H1 (cell line): ENCODE measurements around the gene RPGR. TPM values are rescaled to one million over a fixed set of nuclear protein-coding genes. Genes with fewer than 3 reads are reported as not detected.

ENCODE experiments used
- CTCF ChIA-PET: fragments of 300-600 bp; sonication (Branson Sonifier 250); formaldehyde crosslinking; loops from one replicate; lab custom pipeline; 2021; ENCODE audit not compliant: partially characterized antibody; lab: Charles Lee
- POLR2A ChIA-PET: fragments of 300-600 bp; sonication (Branson Sonifier 250); formaldehyde crosslinking; loops from one replicate; lab custom pipeline; 2021; ENCODE audit warnings: inconsistent platforms; ENCODE audit not compliant: partially characterized antibody; lab: Charles Lee
- DNase-seq, 2 experiments: peaks; one replicate each; pipeline versions ENCODE4 v3.0.0 to v3.0.0-alpha.2; 2010 to 2022; ENCODE audit warnings: low spot score in 2 of 2, low read depth in 1 of 2, mixed read lengths in 1 of 2
- FAIRE-seq: peaks from 2 replicates; lab custom pipeline; 2011; peaks lifted over from hg19 to GRCh38; lab: Jason Lieb, UNC
- H2AFZ ChIP-seq: 2 replicates; pipeline ENCODE4 v1.8.1; 2012; ENCODE audit warnings: low read length, inconsistent platforms
- H2AK5ac ChIP-seq: 2 replicates; pipeline ENCODE4 v1.6.1; 2013; ENCODE audit warnings: low read depth, low read length
- H2BK120ac ChIP-seq: replicated peaks from 2 replicates; pipeline ENCODE3; 2013; ENCODE audit warnings: low read depth, low read length, inconsistent platforms
- H2BK12ac ChIP-seq: 2 replicates; pipeline ENCODE4 v1.6.1; 2013; ENCODE audit warnings: low read depth, low read length
- H2BK15ac ChIP-seq: 2 replicates; pipeline ENCODE4 v1.6.1; 2013; ENCODE audit warnings: low read length
- H2BK20ac ChIP-seq: 2 replicates; pipeline ENCODE4 v1.6.1; 2013; ENCODE audit warnings: low read length
- H2BK5ac ChIP-seq: 2 replicates; pipeline ENCODE4 v1.6.1; 2013; ENCODE audit warnings: low read depth, low read length
- H3K14ac ChIP-seq: 2 replicates; pipeline ENCODE4 v1.6.1; 2013; ENCODE audit warnings: inconsistent platforms; ENCODE audit not compliant: insufficient read length
- H3K18ac ChIP-seq: 2 replicates; pipeline ENCODE4 v1.6.1; 2013; ENCODE audit warnings: low read length; ENCODE audit errors: extremely low read depth
- H3K23ac ChIP-seq: 2 replicates; pipeline ENCODE4 v1.6.1; 2013; ENCODE audit warnings: inconsistent platforms; ENCODE audit not compliant: insufficient read length
- H3K23me2 ChIP-seq: 2 replicates; pipeline ENCODE4 v1.6.1; 2013; ENCODE audit warnings: low read depth, low read length
- H3K27ac ChIP-seq: 2 replicates; pipeline ENCODE4 v1.6.1; 2011; ENCODE audit warnings: low read depth, low read length, inconsistent platforms
- H3K27me3 ChIP-seq, 4 experiments: replicated peaks in 1 of 4; 1 replicate in 1 of 4; 2 replicates in 3 of 4; pipeline versions ENCODE4 v1.6.1 to v1.8.1; 2011 to 2013; ENCODE audit warnings: low read length in 3 of 4, mild to moderate bottlenecking in 3 of 4, inconsistent platforms in 2 of 4, mixed read lengths in 2 of 4, moderate library complexity in 1 of 4; ENCODE audit not compliant: control insufficient read depth in 3 of 4, insufficient read depth in 3 of 4; ENCODE audit errors: extremely low read depth in 1 of 4
- H3K36me3 ChIP-seq, 4 experiments: 2 replicates each; pipeline versions ENCODE4 v1.6.1 to v1.8.1; 2011 to 2013; ENCODE audit warnings: mild to moderate bottlenecking in 4 of 4, low read length in 3 of 4, moderate library complexity in 2 of 4, control low read depth in 1 of 4, inconsistent platforms in 1 of 4; ENCODE audit not compliant: insufficient read depth in 4 of 4, control insufficient read depth in 2 of 4
- H3K4ac ChIP-seq: replicated peaks from 2 replicates; pipeline ENCODE3; 2013; ENCODE audit warnings: low read length, low read depth, mixed read lengths, inconsistent platforms; ENCODE audit not compliant: insufficient read length
- H3K4me1 ChIP-seq, 4 experiments: replicated peaks in 1 of 4; 1 replicate in 1 of 4; 2 replicates in 3 of 4; pipeline versions ENCODE4 v1.6.1 to v1.8.1; 2011 to 2013; ENCODE audit warnings: low read length in 3 of 4, inconsistent platforms in 2 of 4, mixed read lengths in 1 of 4; ENCODE audit not compliant: insufficient read depth in 4 of 4, control insufficient read depth in 3 of 4
- H3K4me2 ChIP-seq, 2 experiments: 2 replicates each; pipeline versions ENCODE4 v1.6.1 to v1.8.1; 2011 to 2013; ENCODE audit warnings: low read depth in 2 of 2, low read length in 2 of 2, control low read depth in 1 of 2, inconsistent platforms in 1 of 2, mild to moderate bottlenecking in 1 of 2; ENCODE audit not compliant: insufficient read depth in 1 of 2
- H3K4me3 ChIP-seq, 4 experiments: fragments of 200-600, 300-600 bp in 1 of 4; sonication (generic), shearing (Covaris generic), sonication (Bioruptor Twin) in 1 of 4; 2 replicates each; pipeline versions ENCODE4 v1.5.1 to v1.8.1; 2011 to 2016; ENCODE audit warnings: low read length in 4 of 4, low read depth in 3 of 4, control low read depth in 2 of 4, inconsistent platforms in 2 of 4, mild to moderate bottlenecking in 2 of 4, mixed read lengths in 1 of 4, moderate library complexity in 1 of 4; ENCODE audit not compliant: insufficient read depth in 2 of 4; ENCODE audit errors: extremely low read depth in 1 of 4
- H3K56ac ChIP-seq: replicated peaks from 2 replicates; pipeline ENCODE3; 2013; ENCODE audit warnings: low read depth, mild to moderate bottlenecking, mixed read lengths, low read length, inconsistent platforms; ENCODE audit not compliant: insufficient read length
- H3K79me1 ChIP-seq: 2 replicates; pipeline ENCODE4 v1.6.1; 2013; ENCODE audit warnings: low read depth, low read length, control low read depth
- H3K79me2 ChIP-seq, 2 experiments: 2 replicates each; pipeline versions ENCODE4 v1.6.1 to v1.8.1; 2012 to 2013; ENCODE audit warnings: low read length in 2 of 2, mild to moderate bottlenecking in 2 of 2, inconsistent platforms in 1 of 2; ENCODE audit not compliant: insufficient read depth in 2 of 2, control insufficient read depth in 1 of 2
- H3K9ac ChIP-seq, 4 experiments: replicated peaks in 1 of 4; 1 replicate in 1 of 4; 2 replicates in 3 of 4; pipeline versions ENCODE4 v1.6.1 to v1.8.1; 2011 to 2013; ENCODE audit warnings: low read depth in 3 of 4, low read length in 3 of 4, control low read depth in 2 of 4, mild to moderate bottlenecking in 2 of 4, moderate library complexity in 2 of 4, inconsistent platforms in 1 of 4; ENCODE audit errors: extremely low read depth in 1 of 4
- H3K9me3 ChIP-seq, 2 experiments: 2 replicates each; pipeline versions ENCODE4 v1.6.1 to v1.8.1; 2012 to 2013; ENCODE audit warnings: mild to moderate bottlenecking in 2 of 2, moderate library complexity in 2 of 2, control low read depth in 1 of 2, inconsistent platforms in 1 of 2, low read depth in 1 of 2, low read length in 1 of 2, mixed read lengths in 1 of 2; ENCODE audit not compliant: insufficient read depth in 2 of 2
- H4K20me1 ChIP-seq, 2 experiments: replicated peaks in 1 of 2; 2 replicates each; pipeline versions ENCODE3 to v1.8.1; 2011 to 2013; ENCODE audit warnings: inconsistent platforms in 2 of 2, low read length in 2 of 2, mild to moderate bottlenecking in 1 of 2; ENCODE audit not compliant: insufficient read depth in 2 of 2, control insufficient read depth in 1 of 2
- H4K5ac ChIP-seq: 2 replicates; pipeline ENCODE4 v1.6.1; 2013; ENCODE audit warnings: low read length, low read depth, mixed read lengths, inconsistent platforms; ENCODE audit not compliant: insufficient read length
- H4K8ac ChIP-seq: 2 replicates; pipeline ENCODE4 v1.8.0; 2013; ENCODE audit warnings: mild to moderate bottlenecking, moderate library complexity, low read length, inconsistent platforms; ENCODE audit not compliant: insufficient read depth; ENCODE audit errors: extremely low read depth
- H4K91ac ChIP-seq: replicated peaks from 2 replicates; pipeline ENCODE3; 2013; ENCODE audit warnings: low read length, mixed read lengths, inconsistent platforms; ENCODE audit not compliant: insufficient read length
- CEBPB ChIP-seq: IDR thresholded peaks from 2 replicates; pipeline ENCODE4 v1.6.1; 2012; ENCODE audit warnings: low read depth, low read length
- GABPA ChIP-seq: IDR thresholded peaks from 2 replicates; pipeline ENCODE4 v1.6.1; 2011; ENCODE audit warnings: mild to moderate bottlenecking, low read length, moderate library complexity, borderline replicate concordance; ENCODE audit not compliant: insufficient read depth
- KDM1A ChIP-seq: fragments of 200-600, 300-600 bp; sonication (generic); IDR thresholded peaks from 2 replicates; pipeline ENCODE4 v1.7.1; 2016; ENCODE audit warnings: mild to moderate bottlenecking, low read length, borderline replicate concordance
- KDM5A ChIP-seq: fragments of 200-600 bp; IDR thresholded peaks from 2 replicates; pipeline ENCODE4 v1.7.1; 2012; ENCODE audit warnings: mild to moderate bottlenecking, low read length, inconsistent platforms, mixed read lengths
- SAP30 ChIP-seq: fragments of 300-600 bp; sonication (generic); IDR thresholded peaks from 2 replicates; pipeline ENCODE4 v1.7.1; 2012; ENCODE audit warnings: low read length, moderate library complexity, mild to moderate bottlenecking, inconsistent platforms; ENCODE audit not compliant: insufficient read depth, insufficient replicate concordance
- SP1 ChIP-seq: IDR thresholded peaks from 2 replicates; pipeline ENCODE4 v1.6.1; 2011; ENCODE audit warnings: low read depth, low read length
- polyA plus RNA-seq, 7 experiments: library from polyadenylated mRNA; depleted of rRNA in 3 of 7; stranded (reverse) in 5 of 7; unstranded in 2 of 7; fragments of >200 nt in 5 of 7; fragments of 200-250 nt in 2 of 7; gene quantifications; 1 replicate in 5 of 7; 2 replicates in 1 of 7; 4 replicates in 1 of 7; pipeline versions ENCODE4 v1.2.1 to v1.2.3, GENCODE V29; 2011 to 2013; ENCODE audit warnings: missing spikeins in 2 of 7, mixed read lengths in 2 of 7
- total RNA-seq: library from RNA; stranded (reverse); fragmentation: NEBNext Ultra II Directional; extraction: Animal tissue kit (Norgen Biotek cat#: 25700); gene quantifications from 2 replicates; pipeline ENCODE4 v1.2.1, GENCODE V29; 2021
- TF ChIP-seq, protein P1 (sequence below), 3 experiments: IDR thresholded peaks; 1 replicate in 2 of 3; 2 replicates in 1 of 3; pipeline versions ENCODE4 v1.5.1 to v1.6.1; 2011; ENCODE audit warnings: low read length in 3 of 3, mild to moderate bottlenecking in 3 of 3, inconsistent platforms in 2 of 3, low read depth in 1 of 3, moderate library complexity in 1 of 3; ENCODE audit not compliant: insufficient read depth in 1 of 3; ENCODE audit errors: control extremely low read depth in 1 of 3

Gene RPGR
- total and polyA plus RNA-seq, 2 of the 8 experiments (the other 6 are each of a cell fraction or from before 2014, with no cell fraction given) = 1.6 to 10.0 TPM

DNA sequence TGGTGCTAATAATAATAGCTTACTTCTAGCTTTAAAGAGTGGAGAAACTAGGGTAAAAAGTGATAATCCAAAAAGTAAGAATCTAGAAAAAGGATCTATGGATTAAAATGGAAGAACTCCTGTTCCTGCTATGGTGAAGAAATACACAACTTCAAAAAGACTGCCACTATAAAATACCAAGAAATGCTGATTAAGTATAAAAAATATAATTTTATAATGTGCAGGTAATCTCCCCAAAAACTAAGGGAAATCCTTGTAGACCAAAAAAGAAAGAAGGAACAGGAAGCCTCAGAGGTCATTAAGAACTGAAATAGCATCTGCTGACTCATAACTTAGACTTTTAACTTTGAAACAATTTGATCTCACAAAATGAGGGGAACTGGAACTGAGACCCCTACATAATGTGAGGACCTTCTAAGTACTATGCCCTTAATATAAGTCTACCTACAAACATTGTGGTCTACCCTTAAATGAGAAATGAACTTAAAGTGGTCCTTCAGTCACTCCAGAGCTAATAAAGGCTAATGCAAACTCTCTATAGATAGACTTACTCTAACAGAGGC is 56.1 kb downstream of the RPGR start:
- Histone ChIP-seq H2AK5ac (no peak overlapping the region), H3K79me2 (no peaks in the 10 kb centered on the region), H3K56ac (no peak overlapping the region), H3K9me3 (no peaks in the 10 kb centered on the region), H3K27me3 (no peaks in the 10 kb centered on the region), H3K4ac (no peak overlapping the region), H3K4me1 (no peaks in the 10 kb centered on the region), H2BK120ac (no peak overlapping the region), H2BK20ac (no peak overlapping the region), H3K14ac (no peak overlapping the region), H4K20me1 (no peaks in the 10 kb centered on the region), H3K4me2 (no peak overlapping the region), H4K91ac (no peak overlapping the region), H3K18ac (no peak overlapping the region), H2BK15ac (no peak overlapping the region), H4K5ac (no peak overlapping the region), H2BK12ac (no peak overlapping the region), H3K23me2 (no peaks in the 10 kb centered on the region), H2AFZ (no peak overlapping the region), H3K4me3 (no peak overlapping the region), H3K79me1 (no peaks in the 10 kb centered on the region), H2BK5ac (no peak overlapping the region), H3K27ac (no peak overlapping the region), H3K36me3 (no peaks in the 10 kb centered on the region), H3K23ac (no peak overlapping the region), H3K9ac (no peak overlapping the region), H4K8ac (no peak overlapping the region)
- CTCF ChIA-PET = interaction anchor here (1.7 kb wide), 1 partner anchor 11 kb away, joined by 8 read pairs; no protein-coding TSS in a partner anchor
- TF ChIP-seq SP1 (no peak), SAP30 (no peak), KDM5A (no peak), CEBPB (no peak), KDM1A (no peak), GABPA (no peak)
- TF ChIP-seq, protein P1, sequence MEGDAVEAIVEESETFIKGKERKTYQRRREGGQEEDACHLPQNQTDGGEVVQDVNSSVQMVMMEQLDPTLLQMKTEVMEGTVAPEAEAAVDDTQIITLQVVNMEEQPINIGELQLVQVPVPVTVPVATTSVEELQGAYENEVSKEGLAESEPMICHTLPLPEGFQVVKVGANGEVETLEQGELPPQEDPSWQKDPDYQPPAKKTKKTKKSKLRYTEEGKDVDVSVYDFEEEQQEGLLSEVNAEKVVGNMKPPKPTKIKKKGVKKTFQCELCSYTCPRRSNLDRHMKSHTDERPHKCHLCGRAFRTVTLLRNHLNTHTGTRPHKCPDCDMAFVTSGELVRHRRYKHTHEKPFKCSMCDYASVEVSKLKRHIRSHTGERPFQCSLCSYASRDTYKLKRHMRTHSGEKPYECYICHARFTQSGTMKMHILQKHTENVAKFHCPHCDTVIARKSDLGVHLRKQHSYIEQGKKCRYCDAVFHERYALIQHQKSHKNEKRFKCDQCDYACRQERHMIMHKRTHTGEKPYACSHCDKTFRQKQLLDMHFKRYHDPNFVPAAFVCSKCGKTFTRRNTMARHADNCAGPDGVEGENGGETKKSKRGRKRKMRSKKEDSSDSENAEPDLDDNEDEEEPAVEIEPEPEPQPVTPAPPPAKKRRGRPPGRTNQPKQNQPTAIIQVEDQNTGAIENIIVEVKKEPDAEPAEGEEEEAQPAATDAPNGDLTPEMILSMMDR (IDR thresholded peaks at IDR 0.05; ENCODE audit: control extremely low read depth in 1 of 3, insufficient read depth in 1 of 3, low read depth in 1 of 3, low read length in 3 of 3) = no peak
- DNase-seq (no peak), FAIRE-seq (no peak)
- POLR2A ChIA-PET = no interaction called here
